Measurements from ENCODE around the gene ARFRP1. TPM values are rescaled to one million over a fixed set of nuclear protein-coding genes. Genes with fewer than 3 reads are reported as not detected.
A peak's percentile ranks its signal among the peaks of the same experiment; 100 is the strongest.

Gene ARFRP1
- total RNA-seq, 1 experiment from 2014 or later = 71.2 TPM

DNA sequence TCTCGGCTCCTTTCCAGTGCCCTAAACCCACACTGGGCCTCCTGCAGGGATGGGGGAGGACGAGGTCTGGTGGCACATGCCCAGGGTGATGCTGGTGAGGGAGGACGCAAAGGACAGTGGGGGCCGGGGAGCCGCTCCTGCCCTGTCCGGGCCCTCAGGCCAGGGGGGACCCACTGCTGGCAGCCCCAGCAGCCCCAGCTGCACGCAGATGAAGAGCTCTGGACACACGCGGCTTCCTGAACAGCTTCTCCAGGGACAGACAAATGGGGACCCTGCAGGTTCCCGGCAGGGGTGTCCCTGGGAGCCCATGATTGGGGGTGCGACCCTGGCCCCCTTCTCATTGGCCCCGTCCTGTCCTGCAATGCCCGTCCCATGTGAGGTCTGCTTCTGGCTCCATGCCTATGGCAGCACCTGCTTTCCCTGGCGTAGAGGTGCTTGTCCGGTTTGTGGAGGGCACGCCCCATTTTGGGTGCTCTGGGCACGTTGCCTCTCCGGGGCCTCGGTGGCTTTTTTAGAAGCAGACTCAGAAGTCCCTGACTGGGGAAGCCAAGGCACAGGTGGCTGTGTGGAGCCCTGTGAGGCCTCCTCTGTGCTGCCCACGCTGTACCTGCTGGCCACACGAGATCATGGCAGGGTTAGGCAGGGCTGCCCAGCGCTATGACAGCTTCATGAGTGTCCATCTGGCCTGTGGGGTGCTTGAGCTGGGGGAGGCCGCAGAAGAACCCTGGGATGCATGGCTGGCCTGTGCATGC lies 26.7 kb downstream of the ARFRP1 start:
- H3K36me3 ChIP-seq (ENCODE audit: low read depth, low read length) = peaks cover 7% of the 10 kb centered on the region
- peaks cover 23% of the 10 kb centered on the region for H3K4me1 ChIP-seq (ENCODE audit: insufficient read depth, low read length)
- no TSS peak for BruUV-seq (replicated peaks)
- H3F3A ChIP-seq (ENCODE audit: low read length, unreplicated experiment) = no peaks in the 10 kb centered on the region
- TF ChIP-seq, protein P1, sequence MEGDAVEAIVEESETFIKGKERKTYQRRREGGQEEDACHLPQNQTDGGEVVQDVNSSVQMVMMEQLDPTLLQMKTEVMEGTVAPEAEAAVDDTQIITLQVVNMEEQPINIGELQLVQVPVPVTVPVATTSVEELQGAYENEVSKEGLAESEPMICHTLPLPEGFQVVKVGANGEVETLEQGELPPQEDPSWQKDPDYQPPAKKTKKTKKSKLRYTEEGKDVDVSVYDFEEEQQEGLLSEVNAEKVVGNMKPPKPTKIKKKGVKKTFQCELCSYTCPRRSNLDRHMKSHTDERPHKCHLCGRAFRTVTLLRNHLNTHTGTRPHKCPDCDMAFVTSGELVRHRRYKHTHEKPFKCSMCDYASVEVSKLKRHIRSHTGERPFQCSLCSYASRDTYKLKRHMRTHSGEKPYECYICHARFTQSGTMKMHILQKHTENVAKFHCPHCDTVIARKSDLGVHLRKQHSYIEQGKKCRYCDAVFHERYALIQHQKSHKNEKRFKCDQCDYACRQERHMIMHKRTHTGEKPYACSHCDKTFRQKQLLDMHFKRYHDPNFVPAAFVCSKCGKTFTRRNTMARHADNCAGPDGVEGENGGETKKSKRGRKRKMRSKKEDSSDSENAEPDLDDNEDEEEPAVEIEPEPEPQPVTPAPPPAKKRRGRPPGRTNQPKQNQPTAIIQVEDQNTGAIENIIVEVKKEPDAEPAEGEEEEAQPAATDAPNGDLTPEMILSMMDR (conservative IDR thresholded peaks at IDR 0.05; ENCODE audit: low read depth, low read length) = no peak
- TF ChIP-seq EZH2 (IDR thresholded peaks at IDR 0.05; ENCODE audit: low read length, unreplicated experiment) (no peak), EZH2phosphoT487 (IDR thresholded peaks at IDR 0.05; ENCODE audit: borderline replicate concordance, low read length) (no peak)
- intact Hi-C loops (cut with micrococcal nuclease) = no loop called here
- peaks cover 7% of the 10 kb centered on the region for H3K79me2 ChIP-seq (ENCODE audit: low read length)
- no peak overlapping the region for H2AFZ ChIP-seq (ENCODE audit: low read length)
- ChIA-PET POLR2A (ENCODE audit: unreplicated experiment) (no interaction called here), CTCF (interaction anchor here (1.7 kb wide), 1 partner anchor 39 kb away, joined by 9 read pairs; no protein-coding TSS in a partner anchor)
- H3K4me3 ChIP-seq (ENCODE audit: low read length) = no peak overlapping the region
- H3K9me2 ChIP-seq (replicated peaks; ENCODE audit: low read length) = no peaks in the 10 kb centered on the region
- no peak overlapping the region for H3K4me2 ChIP-seq (ENCODE audit: low read length)
- DNase-seq (no peak), ATAC-seq (no peak)
- H3K9me3 ChIP-seq (ENCODE audit: low read length) = no peaks in the 10 kb centered on the region
- H3K27ac ChIP-seq (ENCODE audit: low read length) = peak overlapping the region; percentile 84
- H3K27me3 ChIP-seq (ENCODE audit: low read length) = no peaks in the 10 kb centered on the region
- no peak overlapping the region for H3K9ac ChIP-seq (ENCODE audit: low read length)
- no peaks in the 10 kb centered on the region for H4K20me1 ChIP-seq (ENCODE audit: low read length)

DNA sequence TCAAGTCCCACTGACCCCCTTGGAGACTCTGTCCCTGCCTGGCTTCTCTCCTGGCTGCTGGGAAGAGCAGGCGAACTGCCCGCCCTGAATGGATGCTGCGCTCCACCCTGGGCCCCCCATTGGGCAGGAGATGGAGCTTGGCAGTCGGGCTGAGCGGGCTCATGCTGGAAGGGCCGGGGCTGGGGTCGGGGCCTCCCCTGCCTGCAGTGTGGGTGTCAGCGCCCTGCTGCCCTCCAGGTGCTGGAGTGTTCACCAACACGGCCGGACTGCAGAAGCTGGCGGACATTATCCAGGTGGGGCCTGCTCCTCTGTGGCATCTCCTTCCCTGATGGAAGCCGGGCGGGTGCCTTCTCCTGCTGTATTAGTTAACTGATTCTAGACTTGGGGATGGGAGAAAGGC lies 27.3 kb downstream of the ARFRP1 start:
- no TSS peak for BruUV-seq (replicated peaks)
- peaks cover 7% of the 10 kb centered on the region for H3K36me3 ChIP-seq (ENCODE audit: low read depth, low read length)
- DNase-seq = no peak
- no peak overlapping the region for H3K4me2 ChIP-seq (ENCODE audit: low read length)
- H3F3A ChIP-seq (ENCODE audit: low read length, unreplicated experiment) = no peaks in the 10 kb centered on the region
- no peak overlapping the region for H3K27ac ChIP-seq (ENCODE audit: low read length)
- TF ChIP-seq EZH2 (IDR thresholded peaks at IDR 0.05; ENCODE audit: low read length, unreplicated experiment) (no peak), EZH2phosphoT487 (IDR thresholded peaks at IDR 0.05; ENCODE audit: borderline replicate concordance, low read length) (no peak)
- TF ChIP-seq, protein P1 (conservative IDR thresholded peaks at IDR 0.05; ENCODE audit: low read depth, low read length) = no peak
- no peaks in the 10 kb centered on the region for H3K9me3 ChIP-seq (ENCODE audit: low read length)
- peaks cover 7% of the 10 kb centered on the region for H3K79me2 ChIP-seq (ENCODE audit: low read length)
- no peak overlapping the region for H2AFZ ChIP-seq (ENCODE audit: low read length)
- ChIA-PET POLR2A (ENCODE audit: unreplicated experiment) (no interaction called here), CTCF (no interaction called here)
- H3K4me1 ChIP-seq (ENCODE audit: insufficient read depth, low read length) = peaks cover 23% of the 10 kb centered on the region
- H4K20me1 ChIP-seq (ENCODE audit: low read length) = no peaks in the 10 kb centered on the region
- no peak overlapping the region for H3K9ac ChIP-seq (ENCODE audit: low read length)
- intact Hi-C loops (cut with micrococcal nuclease) = no loop called here
- H3K9me2 ChIP-seq (replicated peaks; ENCODE audit: low read length) = no peaks in the 10 kb centered on the region
- H3K27me3 ChIP-seq (ENCODE audit: low read length) = no peaks in the 10 kb centered on the region
- H3K4me3 ChIP-seq (ENCODE audit: low read length) = no peak overlapping the region
- no peak for ATAC-seq

DNA sequence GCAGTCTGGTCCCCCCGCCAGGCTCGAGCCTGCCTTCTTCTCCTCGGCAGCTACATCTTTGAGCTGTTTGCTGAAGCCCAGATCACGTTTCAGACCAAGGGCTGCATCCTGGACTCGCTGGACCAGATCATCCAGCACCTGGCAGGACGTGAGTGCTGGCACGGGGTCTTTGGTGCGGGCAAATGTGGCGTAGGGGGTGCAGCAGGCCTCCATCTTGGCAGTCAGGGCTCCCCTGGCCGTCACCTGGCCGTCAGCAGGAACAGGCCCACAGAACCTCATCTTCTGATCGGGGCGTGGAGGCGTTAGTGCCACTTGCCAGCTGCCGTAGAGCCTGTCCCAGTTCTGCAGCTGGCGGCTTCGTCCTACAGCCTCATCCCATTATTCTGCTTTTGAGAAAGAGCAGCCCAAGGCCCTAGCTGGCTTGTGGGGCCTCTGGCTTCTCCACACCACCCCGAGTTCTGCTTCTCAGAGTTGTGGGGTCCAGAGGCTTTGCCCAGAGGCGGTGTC lies 27.9 kb downstream of the ARFRP1 start:
- intact Hi-C loops (cut with micrococcal nuclease) = no loop called here

More for the DNA sequence above, 27.9 kb downstream of the ARFRP1 start:
- DNase-seq (no peak), ATAC-seq (no peak)
- peaks cover 7% of the 10 kb centered on the region for H3K79me2 ChIP-seq (ENCODE audit: low read length)
- no peaks in the 10 kb centered on the region for H4K20me1 ChIP-seq (ENCODE audit: low read length)
- peaks cover 7% of the 10 kb centered on the region for H3K36me3 ChIP-seq (ENCODE audit: low read depth, low read length)
- H3K27me3 ChIP-seq (ENCODE audit: low read length) = no peaks in the 10 kb centered on the region
- no TSS peak for BruUV-seq (replicated peaks)
- H3K9me3 ChIP-seq (ENCODE audit: low read length) = no peaks in the 10 kb centered on the region
- H3K4me3 ChIP-seq (ENCODE audit: low read length) = no peak overlapping the region
- POLR2A ChIA-PET (ENCODE audit: unreplicated experiment) = no interaction called here
- no peaks in the 10 kb centered on the region for H3F3A ChIP-seq (ENCODE audit: low read length, unreplicated experiment)
- TF ChIP-seq EZH2 (IDR thresholded peaks at IDR 0.05; ENCODE audit: low read length, unreplicated experiment) (no peak), EZH2phosphoT487 (IDR thresholded peaks at IDR 0.05; ENCODE audit: borderline replicate concordance, low read length) (no peak)
- TF ChIP-seq, protein P1 (conservative IDR thresholded peaks at IDR 0.05; ENCODE audit: low read depth, low read length) = no peak
- no peaks in the 10 kb centered on the region for H3K9me2 ChIP-seq (replicated peaks; ENCODE audit: low read length)
- H3K9ac ChIP-seq (ENCODE audit: low read length) = no peak overlapping the region
- H3K4me2 ChIP-seq (ENCODE audit: low read length) = no peak overlapping the region
- no peak overlapping the region for H3K27ac ChIP-seq (ENCODE audit: low read length)
- CTCF ChIA-PET = no interaction called here
- no peak overlapping the region for H2AFZ ChIP-seq (ENCODE audit: low read length)
- H3K4me1 ChIP-seq (ENCODE audit: insufficient read depth, low read length) = peaks cover 23% of the 10 kb centered on the region

Measured in PC-3 (cell line).